ENCODE measurements around the gene LMTK2. TPM values are rescaled to one million over a fixed set of nuclear protein-coding genes. Genes with fewer than 3 reads are reported as not detected.

LMTK2 gene
- polyA plus RNA-seq, 1 donor from 2014 or later, result 11.9 TPM

DNA sequence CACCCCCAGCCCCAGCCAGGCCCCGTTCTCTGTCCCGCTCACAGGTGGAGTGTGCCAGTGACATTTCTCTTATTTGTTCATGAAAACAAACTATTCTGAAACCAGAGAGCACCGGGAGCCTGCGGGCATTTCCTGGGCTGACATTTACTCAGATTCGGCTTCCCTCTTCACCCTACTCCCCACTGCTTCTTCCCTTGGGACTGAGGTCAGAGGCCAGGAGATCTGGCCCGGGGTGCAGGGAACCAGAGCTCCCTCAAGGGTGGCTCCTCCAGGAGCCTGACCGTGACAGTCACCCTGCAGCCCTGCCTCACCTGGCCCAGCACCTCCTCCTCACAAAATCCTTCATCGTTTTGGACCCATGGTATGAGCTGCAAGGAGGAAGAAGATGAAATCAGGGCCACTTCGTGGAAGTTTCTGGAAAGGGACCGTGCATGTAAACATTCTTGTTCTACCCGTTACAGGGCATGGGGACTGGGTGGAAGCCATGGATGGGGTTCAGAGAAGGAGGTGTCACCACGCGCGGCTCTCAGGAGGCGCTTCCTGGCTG, 116.8 kb downstream of the LMTK2 start:
- Histone ChIP-seq H3F3A (ENCODE audit: insufficient read depth, low read length, poor library complexity, severe bottlenecking) (no peaks in the 10 kb centered on the region), H3K79me2 (replicated peaks; ENCODE audit: insufficient read depth, low read length) (no peaks in the 10 kb centered on the region), H3K27me3 (ENCODE audit: insufficient read depth, low read depth, low read length) (no peaks in the 10 kb centered on the region), H2AFZ (ENCODE audit: low read depth, low read length) (no peak overlapping the region), H3K9ac (ENCODE audit: low read length) (no peak overlapping the region), H3K36me3 (ENCODE audit: insufficient read depth, low read length) (no peaks in the 10 kb centered on the region), H3K4me2 (ENCODE audit: low read length) (no peak overlapping the region), H4K20me1 (ENCODE audit: insufficient read depth) (no peaks in the 10 kb centered on the region), H3K9me2 (ENCODE audit: insufficient read depth, low read length) (no peaks in the 10 kb centered on the region), H3K9me3 (ENCODE audit: low read length) (no peaks in the 10 kb centered on the region), H3K27ac (ENCODE audit: low read length) (no peak overlapping the region), H3K4me3 (ENCODE audit: low read length) (no peak overlapping the region)
- TF ChIP-seq SMC3 (conservative IDR thresholded peaks at IDR 0.05; ENCODE audit: poor library complexity) (no peak), TAF1 (IDR thresholded peaks at IDR 0.05; ENCODE audit: low read depth) (no peak), RAD21 (conservative IDR thresholded peaks at IDR 0.05) (no peak), EZH2 (IDR thresholded peaks at IDR 0.05; ENCODE audit: borderline replicate concordance, insufficient read depth, low read length, poor library complexity, severe bottlenecking) (no peak), MXI1 (conservative IDR thresholded peaks at IDR 0.05; ENCODE audit: poor library complexity, severe bottlenecking) (no peak), POLR2AphosphoS5 (IDR thresholded peaks at IDR 0.05) (no peak), EP300 (conservative IDR thresholded peaks at IDR 0.05; ENCODE audit: poor library complexity, severe bottlenecking) (no peak)
- TF ChIP-seq, protein P1, sequence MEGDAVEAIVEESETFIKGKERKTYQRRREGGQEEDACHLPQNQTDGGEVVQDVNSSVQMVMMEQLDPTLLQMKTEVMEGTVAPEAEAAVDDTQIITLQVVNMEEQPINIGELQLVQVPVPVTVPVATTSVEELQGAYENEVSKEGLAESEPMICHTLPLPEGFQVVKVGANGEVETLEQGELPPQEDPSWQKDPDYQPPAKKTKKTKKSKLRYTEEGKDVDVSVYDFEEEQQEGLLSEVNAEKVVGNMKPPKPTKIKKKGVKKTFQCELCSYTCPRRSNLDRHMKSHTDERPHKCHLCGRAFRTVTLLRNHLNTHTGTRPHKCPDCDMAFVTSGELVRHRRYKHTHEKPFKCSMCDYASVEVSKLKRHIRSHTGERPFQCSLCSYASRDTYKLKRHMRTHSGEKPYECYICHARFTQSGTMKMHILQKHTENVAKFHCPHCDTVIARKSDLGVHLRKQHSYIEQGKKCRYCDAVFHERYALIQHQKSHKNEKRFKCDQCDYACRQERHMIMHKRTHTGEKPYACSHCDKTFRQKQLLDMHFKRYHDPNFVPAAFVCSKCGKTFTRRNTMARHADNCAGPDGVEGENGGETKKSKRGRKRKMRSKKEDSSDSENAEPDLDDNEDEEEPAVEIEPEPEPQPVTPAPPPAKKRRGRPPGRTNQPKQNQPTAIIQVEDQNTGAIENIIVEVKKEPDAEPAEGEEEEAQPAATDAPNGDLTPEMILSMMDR (IDR thresholded peaks at IDR 0.05; ENCODE audit: poor library complexity, severe bottlenecking), result no peak
- TF ChIP-seq, protein P2, sequence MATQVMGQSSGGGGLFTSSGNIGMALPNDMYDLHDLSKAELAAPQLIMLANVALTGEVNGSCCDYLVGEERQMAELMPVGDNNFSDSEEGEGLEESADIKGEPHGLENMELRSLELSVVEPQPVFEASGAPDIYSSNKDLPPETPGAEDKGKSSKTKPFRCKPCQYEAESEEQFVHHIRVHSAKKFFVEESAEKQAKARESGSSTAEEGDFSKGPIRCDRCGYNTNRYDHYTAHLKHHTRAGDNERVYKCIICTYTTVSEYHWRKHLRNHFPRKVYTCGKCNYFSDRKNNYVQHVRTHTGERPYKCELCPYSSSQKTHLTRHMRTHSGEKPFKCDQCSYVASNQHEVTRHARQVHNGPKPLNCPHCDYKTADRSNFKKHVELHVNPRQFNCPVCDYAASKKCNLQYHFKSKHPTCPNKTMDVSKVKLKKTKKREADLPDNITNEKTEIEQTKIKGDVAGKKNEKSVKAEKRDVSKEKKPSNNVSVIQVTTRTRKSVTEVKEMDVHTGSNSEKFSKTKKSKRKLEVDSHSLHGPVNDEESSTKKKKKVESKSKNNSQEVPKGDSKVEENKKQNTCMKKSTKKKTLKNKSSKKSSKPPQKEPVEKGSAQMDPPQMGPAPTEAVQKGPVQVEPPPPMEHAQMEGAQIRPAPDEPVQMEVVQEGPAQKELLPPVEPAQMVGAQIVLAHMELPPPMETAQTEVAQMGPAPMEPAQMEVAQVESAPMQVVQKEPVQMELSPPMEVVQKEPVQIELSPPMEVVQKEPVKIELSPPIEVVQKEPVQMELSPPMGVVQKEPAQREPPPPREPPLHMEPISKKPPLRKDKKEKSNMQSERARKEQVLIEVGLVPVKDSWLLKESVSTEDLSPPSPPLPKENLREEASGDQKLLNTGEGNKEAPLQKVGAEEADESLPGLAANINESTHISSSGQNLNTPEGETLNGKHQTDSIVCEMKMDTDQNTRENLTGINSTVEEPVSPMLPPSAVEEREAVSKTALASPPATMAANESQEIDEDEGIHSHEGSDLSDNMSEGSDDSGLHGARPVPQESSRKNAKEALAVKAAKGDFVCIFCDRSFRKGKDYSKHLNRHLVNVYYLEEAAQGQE (IDR thresholded peaks at IDR 0.05; ENCODE audit: borderline replicate concordance), result no peak

DNA sequence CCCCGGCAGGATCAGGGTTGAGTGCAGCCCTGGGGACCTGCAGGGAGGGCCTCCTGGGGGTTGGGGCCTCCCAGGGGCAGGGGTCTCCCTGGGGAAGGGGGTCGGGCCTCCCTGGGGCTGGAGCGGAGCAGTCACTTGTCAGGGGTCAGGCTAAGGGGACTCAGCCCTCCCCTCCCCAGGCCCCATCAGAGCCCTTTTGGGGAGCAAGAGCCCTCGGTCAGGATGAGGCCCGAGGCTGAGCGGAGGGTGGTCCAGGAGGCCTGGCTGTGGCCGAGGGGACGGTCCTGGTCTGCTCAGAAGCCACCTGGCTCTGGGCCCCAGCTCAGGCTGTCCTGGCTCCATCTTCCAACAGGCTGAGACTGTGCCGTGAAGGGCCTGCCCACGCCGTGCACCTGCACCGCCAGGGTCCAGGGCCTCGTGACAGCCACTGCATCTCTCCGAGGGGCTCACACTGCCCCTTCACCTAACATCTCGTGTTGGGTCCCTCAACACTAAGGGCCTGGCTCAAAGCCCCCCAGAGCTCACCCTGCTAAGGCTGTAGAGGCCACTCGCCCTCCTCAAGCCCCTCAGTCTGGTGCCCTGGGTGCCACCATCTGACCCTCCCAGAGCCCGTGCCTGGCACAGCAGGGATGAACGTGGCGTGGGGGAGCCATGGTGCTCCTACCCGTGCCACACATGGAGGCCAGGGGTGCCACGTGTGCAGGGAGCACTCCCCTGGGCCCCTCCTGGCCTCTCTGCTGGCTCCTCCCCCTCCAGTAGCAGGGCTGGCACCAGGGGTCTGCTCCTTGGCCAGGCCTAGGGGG, 117.4 kb downstream of the LMTK2 start:
- H3K79me2 ChIP-seq (replicated peaks; ENCODE audit: insufficient read depth, low read length), result no peaks in the 10 kb centered on the region
- H3K9ac ChIP-seq (ENCODE audit: low read length), result no peak overlapping the region
- no peak overlapping the region for H3K4me3 ChIP-seq (ENCODE audit: low read length)
- H3K4me2 ChIP-seq (ENCODE audit: low read length), result no peak overlapping the region
- H4K20me1 ChIP-seq (ENCODE audit: insufficient read depth), result no peaks in the 10 kb centered on the region
- no peak for TF ChIP-seq EP300 (conservative IDR thresholded peaks at IDR 0.05; ENCODE audit: poor library complexity, severe bottlenecking)
- TF ChIP-seq, protein P1 (IDR thresholded peaks at IDR 0.05; ENCODE audit: poor library complexity, severe bottlenecking), result no peak
- no peaks in the 10 kb centered on the region for H3K36me3 ChIP-seq (ENCODE audit: insufficient read depth, low read length)
- no peaks in the 10 kb centered on the region for H3K27me3 ChIP-seq (ENCODE audit: insufficient read depth, low read depth, low read length)
- no peaks in the 10 kb centered on the region for H3K9me3 ChIP-seq (ENCODE audit: low read length)
- no peak overlapping the region for H2AFZ ChIP-seq (ENCODE audit: low read depth, low read length)
- no peak overlapping the region for H3K27ac ChIP-seq (ENCODE audit: low read length)
- H3K9me2 ChIP-seq (ENCODE audit: insufficient read depth, low read length), result no peaks in the 10 kb centered on the region
- H3F3A ChIP-seq (ENCODE audit: insufficient read depth, low read length, poor library complexity, severe bottlenecking), result no peaks in the 10 kb centered on the region

All from neural cell (in vitro differentiated cells).